RPMI7951 (cell line): Measurements from ENCODE around the gene TBL2. TPM values are rescaled to one million over a fixed set of nuclear protein-coding genes. Genes with fewer than 3 reads are reported as not detected.
A peak's percentile ranks its signal among the peaks of the same experiment; 100 is the strongest.
"Not testable (repeated sequence)": the region's sequence is repeated elsewhere in the genome, so short reads cannot be mapped to it uniquely, and the experiment has no call there.

Experiments
- DNase-seq: peaks from one replicate; pipeline ENCODE4 v3.0.0-alpha.2; 2012; ENCODE audit warnings: low read depth
- total RNA-seq: library from RNA; depleted of rRNA; stranded (reverse); fragments of >200 nt; shearing (Covaris generic); gene quantifications from 2 replicates; pipeline ENCODE4 v1.2.3, GENCODE V29; 2014

TBL2 gene
- total RNA-seq, 1 experiment from 2014 or later = 88.3 TPM

DNA sequence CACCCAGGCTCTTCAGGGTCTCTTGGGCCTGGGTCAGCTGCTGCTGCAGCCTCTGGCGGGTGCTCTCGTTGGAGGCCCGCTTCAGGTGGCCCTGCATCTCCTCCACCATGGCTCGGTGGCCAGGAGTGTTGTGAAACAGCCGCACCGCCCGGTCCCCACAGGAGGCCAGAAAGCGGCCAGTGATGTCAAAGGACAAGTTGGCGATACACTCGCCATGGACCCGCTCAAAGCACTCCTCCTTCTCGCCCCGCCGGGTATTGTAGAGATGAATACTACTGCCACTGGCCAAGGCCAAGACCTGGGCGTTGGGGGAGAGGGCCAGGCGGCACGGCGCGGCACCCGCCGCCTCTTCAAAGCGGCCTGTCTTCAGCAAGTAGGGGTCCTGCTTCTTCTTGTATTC, 7.9 kb downstream of the TBL2 start:
- no peak for DNase-seq

DNA sequence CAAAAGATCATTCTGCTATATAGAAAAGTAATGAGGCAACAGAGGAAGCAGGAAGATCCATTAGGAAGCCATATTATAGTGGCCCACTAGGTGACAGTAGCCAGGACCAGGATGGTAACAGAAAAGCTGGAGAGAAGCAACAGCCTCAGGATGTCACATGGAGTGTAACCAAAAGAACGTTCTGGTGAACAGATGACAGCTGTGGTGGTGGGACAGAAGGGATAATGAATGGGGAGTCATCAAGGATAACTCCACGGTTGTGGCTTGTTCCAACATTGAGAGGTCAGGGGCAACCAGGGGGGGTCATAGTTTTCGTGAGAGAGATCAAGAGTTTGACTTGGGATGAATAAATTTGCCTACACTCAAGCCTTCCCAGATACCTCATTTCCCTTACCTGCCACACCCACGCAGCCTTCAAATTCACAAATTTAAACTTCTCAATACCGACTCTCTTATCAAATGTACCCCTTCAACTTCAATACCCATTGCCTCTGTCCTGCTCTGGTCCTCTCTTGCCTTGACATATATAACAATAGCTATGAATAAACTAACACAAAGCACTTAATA, 9.3 kb downstream of the TBL2 start:
- DNase-seq = no peak

DNA sequence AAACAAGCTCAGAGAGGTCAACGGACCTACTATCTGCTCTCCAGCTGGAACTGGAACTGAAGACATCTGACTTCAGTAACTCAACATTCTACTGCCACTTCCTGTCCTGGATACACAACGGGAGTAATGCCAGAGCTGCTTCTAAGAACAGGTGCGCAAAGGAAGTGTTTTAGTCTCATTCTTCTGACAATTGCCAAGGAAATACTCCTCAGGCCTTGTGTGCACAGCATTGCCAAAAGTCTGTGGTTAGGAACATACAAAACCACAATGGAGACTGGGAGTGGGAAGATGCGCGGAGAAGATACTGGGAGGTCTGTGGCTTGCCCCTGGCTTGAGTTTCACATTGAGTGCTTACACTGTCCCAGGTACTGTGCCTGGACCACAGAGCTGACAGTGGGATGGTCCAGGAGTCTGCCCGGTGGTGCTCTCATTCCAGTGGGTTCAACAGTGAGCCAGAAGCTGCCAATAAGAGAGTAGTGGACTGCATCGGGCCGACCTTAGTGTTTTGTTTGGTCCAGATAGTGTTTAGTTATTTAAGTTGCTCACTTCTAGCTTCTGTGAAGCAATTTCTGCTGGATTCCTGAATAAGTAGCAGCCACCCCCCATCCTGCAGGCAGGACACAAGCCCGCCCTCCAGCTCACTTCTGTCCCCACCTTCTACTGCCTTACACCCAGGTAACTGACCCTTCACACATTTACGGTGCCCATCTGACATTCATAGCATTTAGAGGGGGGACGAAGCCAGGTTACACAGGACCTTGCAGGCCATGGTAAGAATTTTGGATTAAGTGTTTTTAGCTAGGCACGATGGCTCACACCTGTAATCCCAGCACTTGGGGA, 10.3 kb downstream of the TBL2 start:
- DNase-seq = peak; percentile 86

DNA sequence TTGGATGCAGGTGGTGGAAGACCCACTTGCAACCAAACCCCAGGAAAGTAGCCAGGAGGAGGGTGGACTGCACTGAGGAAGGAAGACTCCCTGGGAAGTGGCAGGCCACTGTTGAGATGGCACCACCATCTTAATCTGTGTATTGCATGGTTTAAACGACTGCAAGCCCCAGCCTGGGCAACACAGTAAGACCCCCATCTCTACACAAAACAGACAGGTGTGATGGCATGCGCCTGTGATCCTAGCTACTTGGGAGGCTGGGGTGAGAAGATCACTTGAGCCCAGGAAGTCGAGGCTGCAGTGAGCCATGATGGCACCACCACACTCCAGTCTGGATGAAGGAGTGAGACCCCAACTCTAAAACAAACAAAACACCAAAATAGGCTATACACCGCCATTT, 11.2 kb downstream of the TBL2 start:
- DNase-seq = no peak

DNA sequence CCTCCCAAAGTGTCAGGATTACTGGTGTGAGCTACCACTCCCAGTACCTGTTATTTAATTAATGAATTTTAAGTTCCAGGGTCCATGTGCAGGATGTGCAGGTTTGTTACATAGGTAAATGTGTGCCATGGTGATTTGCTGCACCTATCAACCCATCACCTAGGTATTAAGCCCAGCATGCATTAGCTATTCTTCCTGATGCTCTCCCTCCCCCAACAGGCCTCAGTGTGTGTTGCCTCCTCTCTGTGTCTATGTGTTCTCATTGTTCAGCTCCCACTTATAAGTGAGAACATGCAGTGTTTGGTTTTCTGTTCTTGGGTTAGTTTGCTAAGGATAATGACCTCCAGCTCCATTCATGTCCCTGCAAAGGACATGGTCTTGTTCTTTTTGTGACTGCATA, 11.9 kb downstream of the TBL2 start:
- not testable (repeated sequence) for DNase-seq

DNA sequence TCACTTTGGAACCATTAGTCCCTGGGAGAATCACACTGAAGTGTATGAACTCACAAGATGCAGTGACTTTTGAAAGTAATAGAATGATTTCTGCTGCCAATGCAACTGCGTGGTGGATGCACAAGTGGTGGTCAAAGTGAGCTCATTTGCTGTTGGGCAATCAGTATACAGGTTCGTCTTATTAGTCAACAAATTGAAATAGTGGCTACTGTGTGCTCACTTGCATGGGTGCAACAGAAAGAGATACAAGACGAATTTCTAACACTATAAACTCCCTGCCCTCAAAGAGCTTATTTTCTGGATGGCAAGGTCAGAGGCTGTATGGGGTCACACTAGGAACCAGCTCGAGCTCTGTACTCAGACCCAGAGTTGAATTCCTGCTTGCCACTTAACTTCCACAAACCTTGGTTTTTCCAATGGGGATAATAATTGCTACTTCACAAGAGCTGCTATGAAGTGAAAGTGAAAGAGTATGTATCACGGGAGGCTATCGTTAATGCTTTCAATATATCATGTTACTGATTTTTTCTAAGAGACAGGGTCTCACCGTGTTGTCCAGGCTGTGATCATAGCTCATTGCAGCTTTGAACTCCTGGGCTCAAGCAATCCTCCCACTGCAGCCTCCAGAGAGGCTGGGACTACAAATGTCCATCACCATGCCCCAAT, 12.6 kb downstream of the TBL2 start:
- peak; percentile 49 for DNase-seq

DNA sequence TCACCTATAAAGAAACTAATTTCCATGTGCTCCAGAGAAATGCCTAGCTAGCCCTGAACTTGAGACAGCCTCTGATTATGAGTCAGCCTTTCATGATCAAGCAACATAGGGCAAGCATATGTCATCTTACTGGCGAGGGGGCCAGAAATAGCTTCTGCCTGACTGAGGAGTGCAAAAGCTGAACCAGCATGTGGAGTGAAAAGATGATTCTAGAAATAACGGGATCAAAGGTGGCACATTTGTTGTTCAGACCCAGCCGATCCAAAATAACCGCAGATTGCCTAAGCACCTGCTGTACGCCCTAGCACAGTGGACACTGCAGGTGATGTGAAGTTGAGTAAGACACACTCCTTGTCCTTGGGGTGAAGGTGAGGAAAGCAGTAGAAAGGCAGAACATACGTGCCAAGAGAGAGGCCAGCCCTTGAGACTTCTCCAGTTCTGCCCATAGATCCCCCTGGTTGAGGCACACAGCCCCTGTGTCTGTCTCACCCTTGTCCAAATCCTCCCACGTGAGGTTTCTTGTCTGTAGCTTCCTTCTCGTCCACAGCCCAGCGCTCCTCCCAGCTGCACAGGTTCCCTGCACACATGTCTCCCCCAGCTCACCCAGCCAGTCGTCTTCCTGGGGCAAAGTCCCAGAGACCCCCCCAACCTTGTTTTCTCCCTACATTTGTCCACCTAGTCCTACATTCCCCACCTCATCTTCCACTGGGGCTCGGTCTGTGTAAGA, 18.1 kb downstream of the TBL2 start:
- DNase-seq = peak; percentile 79

DNA sequence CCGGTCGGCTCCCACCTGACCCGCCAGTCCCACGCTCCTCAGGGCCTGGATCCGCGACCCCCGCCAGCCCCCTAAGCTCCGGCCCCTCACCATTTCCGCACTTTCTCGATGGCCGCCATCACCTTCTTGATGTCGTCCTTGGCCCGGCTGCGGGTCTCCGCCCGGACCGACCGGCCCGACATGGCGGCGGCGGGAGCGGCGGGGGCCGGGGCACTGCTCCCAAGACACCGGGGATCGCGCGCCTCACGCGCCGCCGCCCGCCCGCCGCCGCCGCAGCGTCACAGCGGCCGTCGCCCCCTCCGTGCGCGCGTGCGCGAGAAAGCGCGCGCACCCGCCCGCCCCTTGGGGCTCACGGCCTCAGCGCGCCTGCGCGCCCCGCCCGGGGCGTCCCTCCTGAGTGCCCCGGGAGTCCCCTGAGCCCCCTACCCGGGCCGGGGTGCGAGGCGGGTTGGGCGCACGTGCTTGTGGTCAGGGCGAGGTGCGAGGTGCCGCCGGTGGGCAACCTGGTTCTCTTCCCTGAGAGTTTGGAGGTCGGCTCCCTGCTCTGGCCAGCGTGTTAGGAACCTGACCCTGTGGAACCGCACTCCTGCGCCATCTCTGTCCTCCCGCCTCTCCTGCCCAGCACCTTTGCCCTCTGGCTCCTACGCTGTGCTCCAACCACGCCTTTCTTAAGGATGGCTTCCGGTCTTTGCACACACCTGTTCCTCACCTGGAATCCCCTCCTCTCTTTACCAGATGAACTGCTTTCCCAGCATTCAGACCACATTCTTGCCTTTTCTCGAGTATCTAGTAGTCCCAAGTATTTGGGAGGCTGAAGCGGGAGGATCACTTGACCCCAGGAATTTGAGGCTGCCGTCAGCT, 20.8 kb downstream of the TBL2 start, which contains the start of gene BCL7B:
BCL7B (minus strand) TSS at position 294 of the 861 bp plus-strand sequence; CDS start at position 182, 112 bp downstream.
- DNase-seq = peak; percentile 64

DNA sequence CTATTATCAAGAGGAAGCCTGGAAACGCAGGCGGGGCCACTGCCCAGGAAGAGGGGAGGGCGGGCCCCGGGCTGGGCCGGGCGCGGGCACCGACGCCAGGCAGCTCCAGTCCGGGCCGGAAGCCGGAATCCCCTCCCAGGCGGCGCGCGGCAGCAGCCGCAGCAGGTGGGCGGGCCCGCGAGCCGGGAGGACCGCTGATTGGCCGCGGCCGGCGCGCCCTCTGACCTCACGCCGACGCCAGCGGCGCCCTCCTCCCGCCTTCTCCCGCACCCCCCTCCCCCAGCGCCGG, 21.3 kb downstream of the TBL2 start:
- peak; percentile 94 for DNase-seq

DNA sequence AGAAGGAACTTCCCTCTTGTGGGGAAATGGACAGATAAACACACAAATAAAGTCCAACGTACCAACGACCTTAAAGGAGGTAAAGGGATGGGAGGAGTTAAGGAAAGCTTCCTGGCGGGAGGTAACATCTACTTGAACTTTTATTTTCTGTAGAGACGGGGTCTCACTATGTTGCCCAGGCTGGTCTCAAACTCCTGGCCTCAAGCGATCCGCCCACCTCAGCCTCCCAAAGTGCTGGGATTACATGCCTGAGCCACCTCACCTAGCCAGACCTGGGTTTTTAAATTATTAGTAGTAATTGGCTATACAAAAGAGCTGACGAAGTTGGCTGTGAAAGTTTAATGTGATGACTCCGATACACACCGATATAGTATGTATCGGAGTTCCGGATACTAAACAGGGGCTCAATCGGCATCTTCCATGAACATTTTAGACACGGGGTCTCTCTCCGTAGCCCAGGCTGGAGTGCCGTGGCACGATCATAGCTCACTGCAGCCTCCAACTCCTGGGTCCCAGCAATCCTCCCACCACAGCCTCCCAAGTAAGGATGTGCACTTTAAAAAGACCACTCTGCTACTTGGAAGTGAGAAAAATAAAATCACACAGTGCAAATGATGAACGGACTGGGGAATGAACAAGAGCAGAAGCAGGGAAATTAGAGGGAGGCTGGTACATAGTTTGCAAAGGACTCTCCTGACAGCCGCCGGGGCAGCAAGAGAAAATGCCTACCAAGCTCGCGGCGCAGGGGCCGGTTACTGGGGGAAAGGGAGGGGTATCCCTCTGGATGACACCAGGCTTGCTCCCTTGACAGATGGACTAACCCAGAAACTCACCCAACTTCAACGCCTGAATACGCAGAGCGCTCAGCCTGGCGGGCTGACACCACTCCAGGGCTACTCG, 21.9 kb downstream of the TBL2 start:
- DNase-seq = no peak

DNA sequence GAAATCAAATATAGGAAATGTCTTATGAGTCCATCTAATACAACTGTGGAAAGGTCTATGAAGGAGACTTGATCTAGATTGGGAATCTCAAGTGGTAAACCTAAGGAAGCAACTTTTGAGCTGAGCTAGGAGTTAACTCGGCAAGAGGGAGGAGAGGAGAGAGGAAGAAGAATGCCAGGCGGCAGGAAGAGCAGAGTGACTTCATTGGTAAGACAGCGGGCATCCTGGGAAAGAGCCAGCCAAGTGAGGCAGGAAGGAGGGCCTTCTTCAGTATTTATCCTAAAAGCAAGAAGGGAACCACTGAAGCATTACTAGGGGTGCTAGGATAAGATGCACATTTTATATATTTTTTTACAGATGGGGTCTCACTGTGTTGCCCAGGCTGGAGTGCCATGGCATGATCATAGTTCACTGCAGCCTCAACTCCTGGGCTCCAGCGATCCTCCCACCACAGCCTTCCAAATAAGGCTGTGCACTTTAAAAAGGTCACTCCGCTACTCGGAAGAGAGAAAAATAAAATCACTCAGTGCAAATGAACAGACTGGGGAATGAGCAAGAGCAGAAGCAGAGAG, 22.9 kb downstream of the TBL2 start:
- DNase-seq = peak; percentile 39

DNA sequence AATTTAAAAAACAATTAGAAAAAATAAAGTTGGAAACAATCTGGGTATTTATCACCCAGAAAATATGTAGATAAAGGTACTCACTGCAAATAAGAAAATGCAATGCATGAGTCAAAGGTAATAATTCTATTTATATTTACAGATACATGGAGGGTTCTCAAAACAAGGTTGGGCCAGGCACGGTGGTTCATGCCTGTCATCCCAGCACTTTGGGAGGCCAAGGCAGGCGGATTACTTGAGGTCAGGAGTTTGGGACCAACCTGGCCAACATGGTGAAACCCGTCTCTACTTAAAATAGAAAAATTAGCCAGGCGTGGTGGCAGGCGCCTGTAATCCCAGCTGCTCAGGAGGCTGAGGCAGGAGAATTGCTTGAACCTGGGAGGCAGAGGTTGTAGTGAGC, 28.3 kb downstream of the TBL2 start:
- not testable (repeated sequence) for DNase-seq

DNA sequence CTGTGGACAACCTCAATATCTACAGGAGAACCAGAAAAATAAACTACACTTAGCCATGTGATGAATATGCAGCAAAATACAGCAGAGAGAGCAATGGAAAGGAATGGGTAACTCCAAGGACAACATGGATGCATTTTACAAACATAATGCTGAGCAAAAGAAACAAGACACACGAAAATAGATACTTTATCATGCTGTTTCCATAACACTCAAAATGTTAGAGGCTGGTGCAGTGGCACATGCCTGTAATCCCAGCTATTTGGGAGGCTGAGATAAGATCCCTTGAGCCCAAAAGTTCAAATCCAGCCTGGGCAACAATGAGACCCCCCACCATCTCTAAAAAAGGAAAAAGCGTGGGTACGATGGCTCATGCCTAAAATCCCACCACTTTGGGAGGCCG, 29.2 kb downstream of the TBL2 start:
- no peak for DNase-seq

DNA sequence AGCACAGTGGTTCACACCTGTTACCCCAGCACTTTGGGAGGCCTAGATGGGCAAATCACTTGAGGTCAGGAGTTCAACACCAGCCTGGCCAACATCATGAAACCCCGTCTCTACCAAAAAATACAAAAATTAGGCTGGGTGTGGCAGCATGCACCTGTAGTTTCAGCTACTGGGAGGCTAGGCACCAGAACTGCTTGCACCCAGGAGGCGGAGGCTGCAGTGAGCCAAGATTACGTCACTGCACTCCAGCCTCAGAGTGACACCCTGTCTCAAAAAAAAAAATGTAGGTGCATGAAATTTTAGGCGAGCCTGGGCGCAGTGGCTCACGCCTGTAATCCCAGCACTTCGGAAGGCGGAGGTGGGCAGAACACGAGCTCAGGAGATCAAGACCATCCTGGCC, 30.5 kb downstream of the TBL2 start:
- DNase-seq = no peak

DNA sequence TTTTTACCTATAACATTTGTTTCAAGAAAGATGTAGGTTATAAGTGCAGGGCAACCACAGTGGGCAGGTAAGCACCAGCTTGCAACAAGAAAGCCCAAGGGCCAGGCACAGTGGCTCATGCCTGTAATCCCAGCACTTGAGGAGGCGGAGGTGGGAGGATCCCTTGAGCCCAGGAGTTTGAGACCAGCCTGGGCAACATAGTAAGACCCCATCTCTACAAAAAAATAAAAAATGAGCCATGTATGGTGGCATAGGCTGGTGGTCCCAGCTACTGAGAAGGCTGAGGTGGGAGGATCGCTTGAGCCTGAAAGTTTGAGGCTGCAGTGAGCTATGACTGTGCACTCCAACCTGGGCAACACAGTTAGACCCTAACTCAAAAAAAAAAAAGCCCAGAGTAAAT, 33.7 kb downstream of the TBL2 start:
- no peak for DNase-seq

DNA sequence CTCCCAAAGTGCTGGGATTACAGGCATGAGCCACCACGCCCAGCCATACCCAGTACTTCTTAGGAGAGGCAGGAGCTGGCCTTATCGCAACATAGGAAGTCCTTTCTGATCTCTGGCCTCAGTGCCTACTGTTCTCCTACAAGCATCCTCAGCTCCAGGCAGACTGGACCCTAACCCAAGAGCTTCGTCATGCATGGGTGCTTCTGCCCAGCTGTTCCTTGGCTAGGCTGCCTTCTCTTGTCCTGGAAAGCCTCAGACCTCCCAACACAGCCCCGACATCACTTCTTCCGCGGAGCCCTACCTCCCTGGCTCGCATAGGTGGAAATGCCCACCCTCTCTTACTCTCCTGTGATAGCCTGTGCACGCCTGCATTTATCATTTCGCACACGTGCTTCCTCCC, 36.7 kb downstream of the TBL2 start:
- DNase-seq = no peak

DNA sequence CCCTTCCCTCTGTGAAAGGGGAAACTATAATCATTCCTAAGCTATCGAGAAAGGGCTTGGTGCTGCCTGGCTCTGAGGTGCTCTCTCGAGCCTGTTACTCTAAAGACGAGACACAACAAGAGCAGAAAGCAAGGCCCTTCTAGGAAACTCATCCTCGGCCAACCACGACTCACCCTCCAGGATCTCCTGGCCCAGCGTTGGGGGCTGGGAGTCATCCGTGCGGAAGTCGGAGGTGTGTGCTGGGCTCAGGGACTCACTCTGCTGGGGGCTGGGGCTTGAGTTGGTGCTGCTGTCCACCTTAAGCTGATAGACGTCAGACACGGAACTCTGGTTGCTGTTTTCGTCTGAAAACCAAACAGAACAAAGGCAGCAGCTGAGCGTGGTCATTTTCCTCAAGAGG, 38.7 kb downstream of the TBL2 start:
- no peak for DNase-seq

DNA sequence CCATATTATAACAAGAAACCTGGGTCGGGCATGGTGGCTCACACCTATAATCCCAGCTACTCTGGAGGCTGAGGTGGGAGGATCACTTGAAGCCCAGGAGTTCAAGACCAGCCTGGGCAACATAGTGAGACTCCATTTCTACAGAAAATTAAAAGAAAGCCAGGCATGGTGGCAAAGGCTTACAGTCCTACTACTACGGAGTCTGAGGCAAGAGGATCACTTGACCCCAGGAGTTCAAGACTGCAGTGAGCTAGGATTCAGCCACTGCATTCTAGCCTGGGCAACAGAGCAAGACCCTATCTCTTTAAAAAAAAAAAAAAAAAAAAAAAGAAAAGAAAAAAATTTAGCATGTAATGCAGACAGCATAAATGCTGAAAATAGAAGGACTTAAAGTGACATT, 39.9 kb downstream of the TBL2 start:
- not testable (repeated sequence) for DNase-seq

DNA sequence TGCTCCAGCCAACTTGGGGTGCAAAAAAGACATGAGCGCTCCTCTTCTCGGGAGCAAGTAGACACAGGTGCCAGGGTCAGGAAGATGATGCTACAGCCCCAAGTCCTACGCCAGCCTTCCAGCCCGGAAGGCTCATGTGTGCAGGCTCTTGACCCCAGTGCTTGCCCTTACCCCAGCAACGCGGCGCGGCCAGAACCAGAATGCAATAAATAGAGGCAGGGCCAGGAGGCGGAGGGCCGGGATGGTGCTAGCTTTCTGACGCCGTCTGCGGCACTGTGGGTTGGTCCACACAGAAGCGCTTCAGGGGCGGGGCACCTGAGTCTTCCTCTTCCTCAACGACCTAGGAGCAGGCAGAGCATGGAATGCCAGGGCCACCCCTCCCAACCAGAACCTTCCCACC, 41.3 kb downstream of the TBL2 start:
- DNase-seq = no peak

DNA sequence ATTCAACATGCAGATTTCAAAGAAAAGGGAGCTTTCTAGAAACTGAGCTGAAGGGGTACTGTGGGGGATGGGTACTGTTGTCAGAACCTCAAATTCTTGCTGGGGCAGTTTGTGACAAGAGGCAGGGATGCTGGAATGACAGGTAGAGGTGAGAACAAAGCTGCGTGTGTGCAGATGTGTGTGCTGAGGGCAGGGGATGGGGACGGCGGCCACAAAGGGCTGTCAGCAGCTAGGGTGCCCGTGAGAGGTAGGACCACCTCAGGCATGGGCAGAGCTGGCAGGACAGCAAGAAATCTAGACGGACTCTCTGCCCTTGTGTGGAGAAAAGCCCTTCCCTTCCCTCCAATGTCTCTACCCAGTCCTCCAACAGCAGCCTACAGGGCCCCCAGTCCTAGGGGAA, 41.9 kb downstream of the TBL2 start:
- DNase-seq = no peak
